Parathyroid adenoma (tissue), 2 donors: ENCODE measurements around the gene TTC28.
"Not testable (repeated sequence)": the region's sequence is repeated elsewhere in the genome, so short reads cannot be mapped to it uniquely, and the experiment has no call there.

ENCODE experiments used
- H2AFZ ChIP-seq: fragments of 300-600 bp; sonication (generic); one replicate; pipeline ENCODE4 v1.7.0; 2017; ENCODE audit warnings: antibody characterized with exemption, mild to moderate bottlenecking
- H3K27ac ChIP-seq: fragments of 300-600 bp; sonication (generic); one replicate; pipeline ENCODE4 v1.7.0; 2017
- H3K27me3 ChIP-seq: fragments of 300-600 bp; sonication (generic); one replicate; pipeline ENCODE4 v1.7.0; 2017; ENCODE audit warnings: low read length; ENCODE audit not compliant: control insufficient read depth, insufficient read depth
- H3K36me3 ChIP-seq: fragments of 300-600 bp; sonication (generic); one replicate; pipeline ENCODE4 v1.7.0; 2017; ENCODE audit warnings: low read length; ENCODE audit not compliant: control insufficient read depth, insufficient read depth
- H3K4me1 ChIP-seq: fragments of 300-600 bp; sonication (generic); one replicate; pipeline ENCODE4 v1.7.0; 2017; ENCODE audit warnings: control low read depth
- H3K4me2 ChIP-seq: fragments of 300-600 bp; sonication (generic); one replicate; pipeline ENCODE4 v1.7.0; 2017; ENCODE audit warnings: low read length
- H3K4me3 ChIP-seq: fragments of 300-600 bp; sonication (generic); one replicate; pipeline ENCODE4 v1.7.0; 2017; ENCODE audit warnings: low read depth, low read length
- H3K79me2 ChIP-seq: fragments of 300-600 bp; sonication (generic); one replicate; pipeline ENCODE4 v1.7.0; 2017; ENCODE audit warnings: control low read depth
- H3K9ac ChIP-seq: fragments of 300-600 bp; sonication (generic); one replicate; pipeline ENCODE4 v1.7.0; 2017; ENCODE audit warnings: mild to moderate bottlenecking
- H3K9me3 ChIP-seq: fragments of 300-600 bp; sonication (generic); one replicate; pipeline ENCODE4 v1.7.0; 2017; ENCODE audit warnings: low read length; ENCODE audit not compliant: control insufficient read depth
- CTCF ChIP-seq: fragments of 300-600 bp; sonication (generic); IDR thresholded peaks from one replicate; pipeline ENCODE4 v1.7.0; 2017; ENCODE audit warnings: antibody characterized with exemption, mild to moderate bottlenecking
- donor health status: primary hyperparathyroidism.

The TTC28 gene

GRCh38 chr22:28560046-28560742 is 119.4 kb downstream of the TTC28 start:
- TF ChIP-seq CTCF = no peak
- Histone ChIP-seq H3K4me3 (no peak overlapping the region), H3K27ac (no peak overlapping the region), H3K36me3 (no peaks in the 10 kb centered on the region), H2AFZ (no peak overlapping the region), H3K79me2 (no peaks in the 10 kb centered on the region), H3K4me2 (no peak overlapping the region), H3K9ac (no peak overlapping the region), H3K4me1 (no peaks in the 10 kb centered on the region), H3K27me3 (no peaks in the 10 kb centered on the region), H3K9me3 (no peaks in the 10 kb centered on the region)

- Histone ChIP-seq H3K4me3 (no peak overlapping the region), H3K4me2 (no peak overlapping the region), H3K27me3 (no peaks in the 10 kb centered on the region), H3K36me3 (no peaks in the 10 kb centered on the region), H3K27ac (no peak overlapping the region), H3K9ac (no peak overlapping the region), H3K9me3 (no peaks in the 10 kb centered on the region), H3K4me1 (no peaks in the 10 kb centered on the region), H2AFZ (no peak overlapping the region), H3K79me2 (no peaks in the 10 kb centered on the region)
- TF ChIP-seq CTCF = no peak
Observed at GRCh38 chr22:28557184-28557583, 122.5 kb downstream of the TTC28 start.

GRCh38 chr22:28553108-28553866 is 126.4 kb downstream of the TTC28 start:
- not testable (repeated sequence) for H3K4me3 ChIP-seq, H2AFZ ChIP-seq, H3K4me2 ChIP-seq, H3K9me3 ChIP-seq, H3K79me2 ChIP-seq, H3K27ac ChIP-seq, H3K36me3 ChIP-seq, H3K4me1 ChIP-seq, H3K9ac ChIP-seq, H3K27me3 ChIP-seq

- Histone ChIP-seq H3K79me2 (no peaks in the 10 kb centered on the region), H3K36me3 (no peaks in the 10 kb centered on the region), H2AFZ (no peak overlapping the region), H3K9me3 (no peaks in the 10 kb centered on the region), H3K27me3 (no peaks in the 10 kb centered on the region), H3K4me3 (no peak overlapping the region), H3K27ac (no peak overlapping the region), H3K4me1 (no peaks in the 10 kb centered on the region), H3K4me2 (no peak overlapping the region), H3K9ac (no peak overlapping the region)
- no peak for TF ChIP-seq CTCF
Observed at GRCh38 chr22:28548406-28548805, 131.2 kb downstream of the TTC28 start.

- Histone ChIP-seq H3K9ac (no peak overlapping the region), H3K36me3 (no peaks in the 10 kb centered on the region), H3K79me2 (no peaks in the 10 kb centered on the region), H3K4me1 (no peaks in the 10 kb centered on the region), H2AFZ (no peak overlapping the region), H3K27ac (no peak overlapping the region), H3K27me3 (no peaks in the 10 kb centered on the region), H3K4me2 (no peak overlapping the region), H3K4me3 (no peak overlapping the region), H3K9me3 (no peaks in the 10 kb centered on the region)
- no peak for TF ChIP-seq CTCF
Observed at GRCh38 chr22:28547132-28547842, 132.4 kb downstream of the TTC28 start.
